Epithelial cell of proximal tubule (primary cell): ENCODE data around the gene HIVEP3. TPM values are rescaled to one million over a fixed set of nuclear protein-coding genes. Genes with fewer than 3 reads are reported as not detected.

Experiments
- DNase-seq: peaks from one replicate; pipeline ENCODE4 v3.0.0-alpha.2; 2011; ENCODE audit warnings: low read depth
- H3K4me3 ChIP-seq: 2 replicates; pipeline ENCODE4 v1.5.1; 2011; ENCODE audit warnings: low read depth, mild to moderate bottlenecking, low read length
- CTCF ChIP-seq: conservative IDR thresholded peaks from 2 replicates; pipeline ENCODE4 v1.5.1; 2012; ENCODE audit warnings: low read depth, mild to moderate bottlenecking, low read length
- total RNA-seq: library from RNA; depleted of rRNA; stranded (reverse); fragments of >200 nt; gene quantifications from 2 replicates; pipeline ENCODE4 v1.2.3, GENCODE V29; 2015

The HIVEP3 gene
- total RNA-seq, 1 donor from 2014 or later: 3.9 TPM

- no peak overlapping the region for H3K4me3 ChIP-seq
- no peak for TF ChIP-seq CTCF
- DNase-seq: peak; percentile 51
Observed at GRCh38 chr1:41773144-41773591, 145.6 kb downstream of the HIVEP3 start.

GRCh38 chr1:41769068-41769467, 149.7 kb downstream of the HIVEP3 start:
- no peak for TF ChIP-seq CTCF
- H3K4me3 ChIP-seq: no peak overlapping the region
- no peak for DNase-seq

- H3K4me3 ChIP-seq: no peak overlapping the region
- DNase-seq: no peak
- no peak for TF ChIP-seq CTCF
Observed at GRCh38 chr1:41768583-41768982, 150.1 kb downstream of the HIVEP3 start.

DNA sequence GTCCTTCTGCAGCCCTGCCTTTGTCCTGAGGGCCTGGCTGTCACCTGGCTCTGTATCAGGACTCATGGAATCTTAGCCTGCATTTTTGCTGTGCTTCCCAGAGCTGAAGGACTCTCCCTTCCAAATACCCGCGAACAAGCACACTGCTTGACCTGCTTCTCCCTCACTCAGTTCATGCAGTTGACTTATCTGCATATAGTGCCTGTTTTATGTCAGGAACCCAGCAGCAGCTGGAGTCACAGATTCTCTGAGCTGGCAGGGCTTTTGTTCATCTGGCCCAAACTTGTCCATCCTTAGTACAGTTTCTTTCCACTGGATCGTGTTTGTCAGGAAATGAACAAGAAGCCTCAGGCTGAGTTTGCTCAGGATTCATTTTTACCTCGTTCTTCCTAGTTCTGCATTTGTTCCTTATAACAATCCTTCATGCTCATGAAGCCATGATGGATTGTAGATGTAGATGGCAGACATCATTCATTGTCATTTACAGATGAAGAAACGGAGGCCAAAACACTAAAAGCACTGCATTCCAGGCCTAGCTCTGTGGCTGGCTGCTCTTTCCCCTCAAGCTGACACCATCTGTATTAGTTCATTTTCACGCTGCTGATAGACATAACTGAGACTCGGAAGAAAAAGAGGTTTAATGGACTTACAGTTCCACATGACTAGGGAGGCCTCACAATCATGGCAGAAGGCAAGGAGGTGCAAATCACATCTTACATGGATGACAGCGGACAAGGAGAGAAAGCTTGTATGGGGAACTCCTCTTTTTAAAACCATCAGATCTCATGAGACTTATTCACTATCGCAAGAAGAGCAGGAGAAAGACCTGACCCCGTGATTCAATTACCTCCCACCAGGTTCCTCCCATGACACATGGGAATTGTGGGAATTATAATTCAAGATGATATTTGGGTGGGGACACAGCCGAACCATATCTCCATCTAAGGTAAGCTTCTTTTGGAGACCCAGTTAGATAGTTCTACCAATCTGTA, 150.9 kb downstream of the HIVEP3 start:
- no peak for DNase-seq
- TF ChIP-seq CTCF: no peak
- no peak overlapping the region for H3K4me3 ChIP-seq

DNA sequence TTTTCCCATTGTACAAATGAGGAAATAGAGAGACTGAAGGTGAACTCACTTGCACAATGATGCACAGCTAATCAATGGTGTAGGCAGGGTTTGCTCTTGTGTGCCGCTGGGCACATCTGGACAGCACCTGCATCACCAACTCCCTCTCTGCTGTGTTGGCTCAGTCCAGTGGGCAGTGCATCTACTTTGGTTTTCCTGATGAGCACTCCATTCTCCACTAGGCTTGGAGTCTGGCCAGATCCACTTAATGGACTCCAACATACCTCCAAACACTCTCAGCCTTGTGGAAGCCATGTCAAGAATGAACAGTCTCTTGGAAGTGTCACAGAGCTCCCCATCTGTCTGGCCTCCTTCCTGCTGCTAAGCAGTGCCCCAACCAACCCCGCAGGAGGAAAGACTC, 152.2 kb downstream of the HIVEP3 start:
- no peak for TF ChIP-seq CTCF
- no peak for DNase-seq

GRCh38 chr1:41766041-41766440, 152.7 kb downstream of the HIVEP3 start:
- H3K4me3 ChIP-seq: no peak overlapping the region
- no peak for DNase-seq
- no peak for TF ChIP-seq CTCF

More for the DNA sequence above, 152.2 kb downstream of the HIVEP3 start:
- no peak overlapping the region for H3K4me3 ChIP-seq
